Loucy (cell line): ENCODE measurements around the gene NEURL4.

Experiments used
- H2AFZ ChIP-seq: fragments of 200-600 bp; sonication (generic); 2 replicates; pipeline ENCODE4 v1.6.0; 2016; ENCODE audit warnings: antibody characterized with exemption, mild to moderate bottlenecking, low read length, moderate library complexity
- H3F3A ChIP-seq: fragments of 200-600 bp; 2 replicates; pipeline ENCODE4 v1.6.0; 2016; ENCODE audit warnings: antibody characterized with exemption, low read depth, mild to moderate bottlenecking
- H3K27me3 ChIP-seq: fragments of 200-600 bp; sonication (generic); 2 replicates; pipeline ENCODE4 v1.6.1; 2014; ENCODE audit warnings: low read length, mild to moderate bottlenecking; ENCODE audit not compliant: insufficient read depth, poor library complexity, severe bottlenecking
- H3K36me3 ChIP-seq: fragments of 200-600 bp; sonication (generic); 2 replicates; pipeline ENCODE4 v1.6.1; 2016; ENCODE audit warnings: low read length; ENCODE audit not compliant: insufficient read depth
- H3K4me1 ChIP-seq: fragments of 200-600 bp; sonication (generic); 2 replicates; pipeline ENCODE4 v1.5.1; 2014; ENCODE audit warnings: low read length, mild to moderate bottlenecking; ENCODE audit not compliant: insufficient read depth, poor library complexity, severe bottlenecking
- H3K4me2 ChIP-seq: fragments of 200-600 bp; sonication (generic); 2 replicates; pipeline ENCODE4 v1.6.0; 2014; ENCODE audit warnings: antibody characterized with exemption, low read length, low read depth, mild to moderate bottlenecking; ENCODE audit not compliant: poor library complexity, severe bottlenecking
- H3K4me3 ChIP-seq: fragments of 200-600 bp; sonication (generic); 2 replicates; pipeline ENCODE4 v1.5.1; 2014; ENCODE audit warnings: low read length, mild to moderate bottlenecking, mixed read lengths; ENCODE audit not compliant: poor library complexity, severe bottlenecking
- H3K79me2 ChIP-seq: fragments of 200-600 bp; sonication (generic); 2 replicates; pipeline ENCODE4 v1.6.1; 2014; ENCODE audit warnings: low read length; ENCODE audit not compliant: insufficient read depth
- H3K9ac ChIP-seq: fragments of 200-600 bp; sonication (generic); 2 replicates; pipeline ENCODE4 v1.6.0; 2014; ENCODE audit warnings: mild to moderate bottlenecking, low read depth, low read length, moderate library complexity; ENCODE audit not compliant: poor library complexity, severe bottlenecking
- H3K9me2 ChIP-seq: fragments of 200-600 bp; sonication (generic); replicated peaks from 2 replicates; pipeline ENCODE4 v1.6.1; 2016; ENCODE audit warnings: low read depth, low read length, mixed read lengths
- H3K9me3 ChIP-seq: fragments of 200-600 bp; sonication (generic); 2 replicates; pipeline ENCODE4 v1.6.1; 2014; ENCODE audit warnings: mild to moderate bottlenecking, antibody characterized with exemption, low read length, low read depth; ENCODE audit not compliant: insufficient read depth
- H4K20me1 ChIP-seq: fragments of 200-600 bp; sonication (generic); 2 replicates; pipeline ENCODE4 v1.6.0; 2014; ENCODE audit warnings: antibody characterized with exemption, low read length, mild to moderate bottlenecking; ENCODE audit not compliant: insufficient read depth, poor library complexity, severe bottlenecking
- EZH2phosphoT487 ChIP-seq: fragments of 200-600 bp; IDR thresholded peaks from 2 replicates; pipeline ENCODE4 v1.6.1; 2018; ENCODE audit warnings: antibody characterized with exemption, mild to moderate bottlenecking, moderate library complexity, borderline replicate concordance
- TF ChIP-seq, protein P1 (sequence below): fragments of 200-600 bp; sonication (generic); conservative IDR thresholded peaks from 2 replicates; pipeline ENCODE4 v1.5.1; 2014; ENCODE audit warnings: mild to moderate bottlenecking, antibody characterized with exemption, low read length

The NEURL4 gene

DNA sequence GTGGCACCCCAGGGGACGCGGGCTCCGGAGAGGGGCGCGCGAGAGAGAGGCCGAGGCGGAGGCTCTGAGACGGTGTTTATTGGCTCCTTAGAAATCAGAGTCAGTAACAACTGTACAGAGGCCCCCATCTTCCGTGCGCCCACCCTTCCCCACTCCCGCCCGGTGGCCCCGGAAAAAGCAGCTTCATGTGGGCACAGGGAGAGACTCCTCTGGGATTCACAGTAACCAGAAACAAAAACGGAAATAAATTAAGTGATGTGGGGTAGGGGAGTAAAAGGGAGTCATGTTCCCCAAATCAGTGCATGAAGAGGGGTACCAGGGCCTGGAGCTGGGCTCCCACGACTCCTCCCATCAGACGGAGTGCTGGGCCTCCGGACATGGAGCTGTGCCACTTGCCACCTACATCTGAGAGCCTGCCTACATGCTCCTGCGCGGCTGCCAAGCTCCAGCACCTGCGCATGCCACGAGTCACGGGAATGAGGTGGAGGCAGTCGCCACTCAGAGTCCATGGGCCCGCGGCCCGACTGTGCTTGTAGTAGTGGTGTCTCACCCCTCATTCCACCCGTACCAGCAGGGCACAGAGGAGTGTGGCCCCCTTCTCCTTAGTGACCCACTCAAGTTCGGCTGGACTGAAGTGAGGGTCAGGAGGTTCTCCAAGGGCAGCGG, 13.4 kb downstream of the NEURL4 start:
- peak overlapping the region; percentile 75 for H3K9ac ChIP-seq

DNA sequence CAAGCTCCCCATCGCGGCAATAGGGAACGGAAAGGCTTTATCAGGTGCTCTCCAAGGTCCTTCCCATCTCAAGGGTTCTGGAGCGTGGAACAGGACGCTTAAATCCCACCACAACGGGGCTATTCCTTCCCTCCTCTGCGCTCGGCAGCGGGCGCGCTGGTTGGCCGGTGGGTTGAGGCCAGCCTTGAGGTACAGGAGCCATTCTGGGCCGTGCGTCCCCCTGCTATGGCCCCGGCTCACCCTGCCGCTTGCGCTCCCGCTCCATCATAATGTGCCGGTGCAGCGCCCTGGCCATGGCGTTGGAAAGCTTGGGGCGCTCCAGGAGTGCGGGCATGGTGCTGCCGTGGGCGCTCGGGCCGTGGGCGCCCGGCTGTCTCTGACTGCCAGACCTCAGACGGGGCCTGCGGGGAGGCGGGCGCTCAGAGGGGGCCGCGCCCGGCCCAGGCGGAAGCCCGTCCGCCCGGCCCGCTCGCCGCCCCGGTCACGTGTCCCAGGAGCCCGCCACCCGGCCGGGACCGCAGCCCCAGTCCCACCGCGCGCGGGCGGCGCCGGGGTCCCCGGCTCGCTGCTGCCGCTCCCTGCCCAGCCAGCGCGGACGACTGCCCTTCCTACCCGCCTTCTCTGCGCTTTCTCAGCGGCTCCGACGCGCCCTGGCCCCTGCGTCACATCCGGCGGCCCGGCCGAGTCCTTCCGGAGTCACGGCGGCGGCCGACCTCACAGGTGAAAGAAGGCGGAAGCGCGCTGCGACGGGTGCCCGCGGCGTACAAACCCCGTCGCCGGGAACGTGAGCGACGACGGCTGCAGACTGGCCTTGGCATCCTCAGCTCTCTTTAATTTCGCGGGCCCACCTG, 14.2 kb downstream of the NEURL4 start, which contains the start of gene GPS2:
Gene GPS2, minus strand, starts transcription at position 642 of the 851 bp plus-strand sequence. Its CDS starts 308 bp downstream, at position 334.
- no peaks in the 10 kb centered on the region for H3K9me3 ChIP-seq
- H3K4me1 ChIP-seq = peaks cover 34% of the 10 kb centered on the region
- peaks cover 47% of the 10 kb centered on the region for H3K79me2 ChIP-seq
- peaks cover 45% of the 10 kb centered on the region for H4K20me1 ChIP-seq
- H3K27me3 ChIP-seq = no peaks in the 10 kb centered on the region
- H3K4me2 ChIP-seq = peak within 1 kb of the TSS; percentile 96
- no peaks in the 10 kb centered on the region for H3K9me2 ChIP-seq
- peak within 1 kb of the TSS; percentile 77 for H3K4me3 ChIP-seq
- TF ChIP-seq EZH2phosphoT487 = no peak
- TF ChIP-seq, protein P1, sequence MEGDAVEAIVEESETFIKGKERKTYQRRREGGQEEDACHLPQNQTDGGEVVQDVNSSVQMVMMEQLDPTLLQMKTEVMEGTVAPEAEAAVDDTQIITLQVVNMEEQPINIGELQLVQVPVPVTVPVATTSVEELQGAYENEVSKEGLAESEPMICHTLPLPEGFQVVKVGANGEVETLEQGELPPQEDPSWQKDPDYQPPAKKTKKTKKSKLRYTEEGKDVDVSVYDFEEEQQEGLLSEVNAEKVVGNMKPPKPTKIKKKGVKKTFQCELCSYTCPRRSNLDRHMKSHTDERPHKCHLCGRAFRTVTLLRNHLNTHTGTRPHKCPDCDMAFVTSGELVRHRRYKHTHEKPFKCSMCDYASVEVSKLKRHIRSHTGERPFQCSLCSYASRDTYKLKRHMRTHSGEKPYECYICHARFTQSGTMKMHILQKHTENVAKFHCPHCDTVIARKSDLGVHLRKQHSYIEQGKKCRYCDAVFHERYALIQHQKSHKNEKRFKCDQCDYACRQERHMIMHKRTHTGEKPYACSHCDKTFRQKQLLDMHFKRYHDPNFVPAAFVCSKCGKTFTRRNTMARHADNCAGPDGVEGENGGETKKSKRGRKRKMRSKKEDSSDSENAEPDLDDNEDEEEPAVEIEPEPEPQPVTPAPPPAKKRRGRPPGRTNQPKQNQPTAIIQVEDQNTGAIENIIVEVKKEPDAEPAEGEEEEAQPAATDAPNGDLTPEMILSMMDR = no peak
- peak within 1 kb of the TSS; percentile 55 for H2AFZ ChIP-seq
- H3F3A ChIP-seq = peaks cover 7% of the 10 kb centered on the region
- peak within 1 kb of the TSS; percentile 75 for H3K9ac ChIP-seq
- H3K36me3 ChIP-seq = peaks cover 51% of the 10 kb centered on the region

More for the DNA sequence above, 13.4 kb downstream of the NEURL4 start:
- H3K9me2 ChIP-seq = no peaks in the 10 kb centered on the region
- no peak for TF ChIP-seq EZH2phosphoT487
- TF ChIP-seq, protein P1 = no peak
- H3F3A ChIP-seq = peaks cover 7% of the 10 kb centered on the region
- H4K20me1 ChIP-seq = peaks cover 38% of the 10 kb centered on the region
- H3K27me3 ChIP-seq = no peaks in the 10 kb centered on the region
- H3K79me2 ChIP-seq = peaks cover 39% of the 10 kb centered on the region
- H3K9me3 ChIP-seq = no peaks in the 10 kb centered on the region
- H3K4me2 ChIP-seq = peak overlapping the region; percentile 96
- H3K4me1 ChIP-seq = peaks cover 26% of the 10 kb centered on the region
- H3K4me3 ChIP-seq = peak overlapping the region; percentile 77
- peak overlapping the region; percentile 55 for H2AFZ ChIP-seq
- H3K36me3 ChIP-seq = peaks cover 48% of the 10 kb centered on the region

DNA sequence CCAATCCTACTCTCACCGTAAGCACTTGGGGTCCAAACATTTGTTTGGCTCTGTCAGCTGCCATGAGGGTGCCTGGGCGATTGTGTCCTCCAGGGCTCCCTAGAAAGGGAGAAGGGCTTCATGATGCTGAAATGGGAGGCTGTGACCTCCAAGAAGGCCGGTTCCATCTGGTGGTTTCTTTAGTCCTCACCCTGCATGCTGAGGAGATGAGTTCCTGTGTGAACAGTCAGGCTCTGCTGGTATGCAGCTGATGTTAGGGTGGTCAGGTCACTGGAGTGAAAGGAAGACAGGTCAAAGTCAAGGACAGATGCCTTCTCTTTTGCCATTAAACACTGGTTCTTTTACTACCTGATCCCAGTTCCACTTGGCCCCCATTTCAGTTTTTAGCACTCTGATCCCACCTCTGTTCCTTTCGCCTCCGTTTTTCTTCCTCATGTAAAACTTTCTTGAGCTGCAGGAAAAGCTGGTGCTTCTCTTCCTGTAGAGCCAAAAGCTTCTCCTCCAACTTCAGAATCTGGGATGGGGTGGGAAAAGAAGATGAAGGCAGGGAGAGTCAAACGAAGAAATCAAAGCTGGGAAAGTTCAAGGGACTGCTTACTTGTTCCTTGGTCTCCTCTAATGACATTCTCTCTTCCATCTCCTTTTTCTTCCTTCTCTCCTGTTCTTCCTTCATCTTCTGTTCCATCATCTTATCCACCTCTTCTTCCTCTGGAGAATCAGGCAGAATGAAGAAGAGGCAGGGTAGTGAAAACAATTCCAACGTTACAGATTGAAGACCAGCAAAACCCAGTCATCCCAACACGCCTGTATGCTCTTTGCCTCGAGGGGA, 15.0 kb downstream of the NEURL4 start:
- Histone ChIP-seq H3K9me2 (no peaks in the 10 kb centered on the region), H3K27me3 (no peaks in the 10 kb centered on the region), H3K4me1 (peaks cover 42% of the 10 kb centered on the region), H4K20me1 (peaks cover 54% of the 10 kb centered on the region), H3K9me3 (no peaks in the 10 kb centered on the region), H3F3A (peaks cover 7% of the 10 kb centered on the region), H2AFZ (no peak overlapping the region), H3K4me3 (peak overlapping the region; percentile 77), H3K79me2 (peaks cover 55% of the 10 kb centered on the region), H3K4me2 (peak overlapping the region; percentile 82), H3K9ac (peak overlapping the region; percentile 75), H3K36me3 (peaks cover 59% of the 10 kb centered on the region)
- TF ChIP-seq, protein P1 = no peak
- no peak for TF ChIP-seq EZH2phosphoT487
